ENCODE data around the gene DCX. TPM values are rescaled to one million over a fixed set of nuclear protein-coding genes. Genes with fewer than 3 reads are reported as not detected.
A peak's percentile ranks its signal among the peaks of the same experiment; 100 is the strongest.
"Not testable (repeated sequence)": the region's sequence is repeated elsewhere in the genome, so short reads cannot be mapped to it uniquely, and the experiment has no call there.

DCX gene
- total RNA-seq, 1 donor from 2014 or later = under 0.01 TPM

GRCh38 chrX:111372086-111372485 is 39.9 kb downstream of the DCX start:
- no peak for DNase-seq (ENCODE audit: low read depth)

DNA sequence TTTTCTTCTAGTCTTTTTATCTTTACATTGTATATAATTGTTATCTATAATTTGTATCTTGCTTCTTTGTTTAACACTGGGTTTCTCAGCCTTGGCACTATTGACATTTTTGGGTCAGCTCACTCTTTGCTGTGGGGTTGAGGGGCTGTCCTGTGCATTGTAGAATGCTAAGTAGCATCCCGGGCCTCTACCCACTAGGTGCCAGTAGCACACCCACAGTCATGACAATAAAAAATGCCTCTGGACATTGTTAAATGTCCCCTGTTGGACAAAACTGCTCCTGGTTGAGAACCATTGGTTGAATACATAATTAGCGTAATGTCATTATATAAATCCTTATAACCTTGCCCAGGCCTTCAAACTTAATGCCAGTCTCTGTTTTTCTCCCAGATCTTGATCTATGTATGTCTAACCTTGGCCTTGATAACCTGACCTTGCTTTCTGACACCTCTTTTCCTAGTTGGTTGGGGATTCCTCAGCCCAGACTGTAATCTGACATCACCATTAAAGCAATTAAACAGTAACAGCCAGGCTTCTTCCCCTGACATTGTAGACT is 46.1 kb downstream of the DCX start:
- DNase-seq (ENCODE audit: low read depth) = no peak

- no peak for DNase-seq (ENCODE audit: low read depth)
Measured at GRCh38 chrX:111363741-111364140, 48.3 kb downstream of the DCX start.

GRCh38 chrX:111361751-111362150 is 50.2 kb downstream of the DCX start:
- DNase-seq (ENCODE audit: low read depth) = no peak

DNA sequence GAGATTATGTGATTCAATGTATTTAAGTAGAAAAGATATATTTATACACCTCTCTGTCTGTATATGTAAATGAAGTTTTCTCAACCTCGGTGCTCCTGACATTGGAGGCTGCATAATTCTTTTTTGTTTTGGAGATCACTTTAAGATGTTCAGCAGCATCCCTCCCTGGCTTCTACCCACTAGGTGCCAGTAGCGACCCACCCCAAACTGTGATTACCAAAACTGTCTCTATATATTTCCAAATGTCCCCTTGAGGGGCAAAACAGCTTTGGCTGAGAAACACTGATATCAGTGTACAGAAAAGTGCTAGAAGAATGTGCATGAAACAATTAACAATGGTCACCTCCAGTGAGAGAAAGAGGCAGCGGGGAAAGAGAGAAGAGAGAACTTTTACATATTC is 51.2 kb downstream of the DCX start:
- no peak for DNase-seq (ENCODE audit: low read depth)

DNA sequence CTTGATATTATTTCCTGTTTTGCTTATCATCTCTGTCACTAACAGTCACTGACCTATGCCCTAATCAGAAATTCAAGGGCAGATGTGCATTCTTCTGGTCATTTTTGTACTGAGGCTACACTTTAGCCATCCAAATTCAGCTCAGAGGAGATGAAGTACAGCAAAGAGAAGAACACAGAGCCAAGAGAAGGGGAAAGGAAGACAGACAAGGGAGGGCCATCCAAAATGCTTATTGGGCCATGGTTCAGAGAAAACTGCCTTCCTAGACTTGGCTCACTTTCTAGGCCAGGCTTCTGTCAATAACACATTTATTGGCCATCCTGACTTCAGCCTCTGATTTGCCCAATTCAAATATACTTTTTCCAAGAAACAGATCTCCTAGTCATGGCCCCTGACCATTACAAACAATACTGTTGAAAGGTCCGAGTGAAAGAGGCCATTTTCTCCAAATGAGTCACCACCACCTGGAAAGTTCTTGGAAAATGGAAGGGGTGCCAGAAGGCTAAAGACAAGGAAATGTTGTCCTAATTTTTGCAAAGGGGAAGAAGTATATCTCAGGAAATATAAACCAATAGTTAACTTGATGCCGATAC is 56.4 kb downstream of the DCX start:
- DNase-seq (ENCODE audit: low read depth) = no peak

DNA sequence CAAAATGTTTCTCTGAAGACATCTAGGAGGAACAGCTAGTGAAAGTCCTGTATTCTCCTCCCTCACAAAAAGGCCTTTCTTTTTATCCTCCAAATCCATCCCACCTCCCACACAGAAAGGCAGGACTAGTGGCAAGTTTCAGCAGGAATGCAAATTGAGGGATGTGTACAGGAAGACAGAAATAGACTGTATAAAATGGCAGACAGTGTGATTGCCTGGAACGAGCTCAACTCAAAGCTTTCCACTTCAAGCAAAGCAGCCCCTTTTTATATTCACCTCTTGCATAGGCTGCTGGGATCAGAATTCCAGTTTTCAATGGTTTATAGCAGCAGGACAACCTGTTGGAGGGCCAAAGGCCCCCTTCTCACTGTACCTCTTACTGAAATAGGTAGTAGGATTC is 57.5 kb downstream of the DCX start:
- DNase-seq (ENCODE audit: low read depth) = no peak

- DNase-seq (ENCODE audit: low read depth) = peak; percentile 87
Measured at GRCh38 chrX:111353793-111354192, 58.2 kb downstream of the DCX start.

- DNase-seq (ENCODE audit: low read depth) = peak; percentile 95
Measured at GRCh38 chrX:111352424-111352823, 59.6 kb downstream of the DCX start.

DNA sequence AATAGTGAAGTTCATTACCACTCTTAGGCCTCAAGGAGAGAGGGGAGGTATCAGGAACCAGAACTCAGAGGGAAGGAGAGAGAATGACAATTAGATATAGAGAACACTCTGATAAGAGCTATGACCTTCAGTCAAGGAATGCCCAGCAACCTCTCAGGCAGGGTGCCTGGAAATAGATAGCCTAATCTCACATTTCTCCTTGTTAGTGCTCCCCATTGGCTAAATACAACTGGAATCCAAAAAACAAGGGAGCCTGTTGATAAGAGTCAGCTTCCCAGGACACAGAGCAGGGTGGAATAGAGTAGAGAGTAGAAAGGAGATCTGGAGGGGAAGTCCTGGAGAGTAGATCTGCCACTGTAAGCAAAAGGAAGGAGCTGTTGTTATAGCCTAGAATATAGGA is 62.1 kb downstream of the DCX start:
- DNase-seq (ENCODE audit: low read depth) = no peak

- DNase-seq (ENCODE audit: low read depth) = no peak
Measured at GRCh38 chrX:111349101-111349500, 62.9 kb downstream of the DCX start.

DNA sequence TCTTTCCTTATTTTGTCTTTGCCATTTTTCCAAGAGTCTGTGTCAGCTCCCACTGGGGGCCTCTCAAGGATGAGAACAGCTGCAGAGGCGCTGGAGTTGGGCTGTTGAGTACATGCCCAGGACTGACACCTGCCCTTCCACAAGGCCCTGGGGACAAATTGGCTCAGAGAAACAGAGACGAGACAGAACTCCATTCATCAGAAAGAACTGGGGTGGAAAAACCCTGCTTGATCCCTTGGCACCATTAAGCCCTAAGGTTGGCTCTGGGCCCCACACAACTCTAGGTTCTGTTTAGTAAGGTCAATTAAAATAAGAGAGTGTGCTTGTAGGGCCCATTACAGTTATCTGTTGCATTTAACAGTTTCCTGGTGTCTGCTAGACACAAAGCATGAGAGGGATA is 63.6 kb downstream of the DCX start:
- no peak for DNase-seq (ENCODE audit: low read depth)

DNA sequence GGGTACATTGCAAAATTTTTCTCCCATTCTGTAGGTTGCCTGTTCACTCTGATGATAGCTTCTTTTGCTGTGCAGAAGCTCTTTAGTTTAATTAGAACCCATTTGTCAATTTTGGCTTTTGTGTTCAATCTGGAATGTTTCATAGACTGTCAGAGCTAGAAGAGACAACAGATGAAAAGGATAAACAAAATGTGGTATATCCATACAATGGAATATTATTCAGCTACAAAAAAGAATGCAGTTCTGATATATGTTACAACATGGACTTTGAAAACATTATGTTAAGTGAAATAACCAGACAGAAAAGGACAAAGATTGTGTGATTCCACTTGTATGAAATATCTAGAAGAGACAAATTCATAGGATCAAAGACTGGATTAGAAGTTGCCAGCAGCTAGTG is 65.8 kb downstream of the DCX start:
- not testable (repeated sequence) for DNase-seq (ENCODE audit: low read depth)

- peak; percentile 27 for DNase-seq (ENCODE audit: low read depth)
Measured at GRCh38 chrX:111340054-111340453, 71.9 kb downstream of the DCX start.

- DNase-seq (ENCODE audit: low read depth) = no peak
Measured at GRCh38 chrX:111339212-111339611, 72.8 kb downstream of the DCX start.

- no peak for DNase-seq (ENCODE audit: low read depth)
Measured at GRCh38 chrX:111338095-111338698, 73.8 kb downstream of the DCX start.

GRCh38 chrX:111337067-111337637 is 74.8 kb downstream of the DCX start:
- DNase-seq (ENCODE audit: low read depth) = no peak

DNA sequence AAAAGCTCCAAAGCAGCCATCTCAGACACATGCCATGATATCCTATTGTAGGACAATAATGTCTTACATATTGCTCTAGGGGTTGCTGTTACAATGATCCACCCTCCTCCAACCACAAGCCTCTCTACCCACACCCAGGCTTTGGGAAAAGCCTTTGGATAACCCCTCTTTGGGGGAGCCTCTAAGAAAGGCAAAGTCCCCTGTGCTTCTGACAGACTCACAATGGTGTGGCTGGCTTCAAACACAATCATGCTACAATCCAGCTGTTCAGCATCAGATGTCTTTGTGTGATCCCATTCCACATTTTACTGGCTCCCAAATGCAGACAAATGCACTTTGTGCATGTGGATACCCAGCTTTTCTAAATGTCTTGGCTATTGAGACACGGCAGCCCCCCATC is 75.9 kb downstream of the DCX start:
- DNase-seq (ENCODE audit: low read depth) = no peak

GRCh38 chrX:111329370-111329769 is 82.6 kb downstream of the DCX start:
- DNase-seq (ENCODE audit: low read depth) = no peak

GRCh38 chrX:111328858-111329257 is 83.1 kb downstream of the DCX start:
- no peak for DNase-seq (ENCODE audit: low read depth)

DNA sequence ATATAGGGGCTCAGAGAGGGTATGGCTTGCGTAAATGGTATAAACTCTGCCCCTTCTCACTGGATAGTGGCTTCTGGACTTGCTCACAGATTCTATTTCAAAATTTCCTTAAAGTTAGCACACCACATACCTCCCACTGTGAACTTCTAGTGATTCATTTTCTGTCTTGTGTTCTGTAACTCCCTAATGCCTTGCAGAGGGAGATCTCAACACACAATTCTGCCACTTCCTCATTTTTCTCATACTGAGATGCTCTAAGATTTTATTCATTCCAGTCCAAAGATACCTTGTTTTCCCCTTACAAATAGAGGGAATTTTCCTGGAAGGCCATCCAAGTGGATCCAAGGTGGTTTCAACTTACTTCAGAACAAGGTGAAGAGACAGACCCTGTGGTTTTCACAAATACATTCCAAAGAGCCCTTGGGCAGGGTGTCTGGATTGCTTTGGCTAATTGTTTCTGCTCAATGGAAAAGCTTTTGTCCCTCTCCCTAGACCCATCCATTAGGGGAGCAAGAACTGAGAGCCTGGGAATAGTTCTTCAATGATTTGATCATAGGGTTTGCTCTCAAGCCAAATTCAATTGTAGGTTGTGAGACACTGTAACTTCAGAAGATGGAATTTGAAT is 89.6 kb downstream of the DCX start:
- peak; percentile 66 for DNase-seq (ENCODE audit: low read depth)

DNA sequence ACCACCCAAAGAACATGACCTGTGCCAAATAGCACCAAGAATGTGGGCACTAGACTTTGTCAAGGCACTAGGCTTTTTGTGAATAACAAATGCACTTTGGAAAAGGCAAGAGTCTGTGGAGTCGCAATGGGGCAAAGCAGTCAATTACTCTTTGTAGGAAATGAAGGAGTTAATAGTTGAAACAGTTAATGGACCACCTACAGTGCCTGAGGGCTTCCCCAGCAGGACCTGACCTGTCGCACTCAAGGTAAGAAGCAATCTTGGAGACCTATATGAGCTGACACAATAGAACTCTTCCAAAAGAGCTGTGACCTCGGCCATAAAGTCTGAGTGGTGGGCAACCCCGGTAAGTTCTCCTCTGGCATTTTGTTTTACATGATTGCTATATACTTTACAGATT is 92.5 kb downstream of the DCX start:
- no peak for DNase-seq (ENCODE audit: low read depth)

GRCh38 chrX:111318901-111319300 is 93.1 kb downstream of the DCX start:
- no peak for DNase-seq (ENCODE audit: low read depth)
